Embryonic facial prominence (tissue), 1 donor: ENCODE data around the gene PHOSPHO1.
"Not testable (repeated sequence)": the region's sequence is repeated elsewhere in the genome, so short reads cannot be mapped to it uniquely, and the experiment has no call there.

Experiments
- DNase-seq: peaks from one replicate; pipeline ENCODE4 v3.0.0-alpha.2; 2016; ENCODE audit errors: extremely low spot score

PHOSPHO1 gene

GRCh38 chr17:49230636-49231562, at the start of gene PHOSPHO1:
TSS of gene PHOSPHO1 (minus strand) at chr17:49230787. CDS start at chr17:49226691, 4,096 bp downstream.
- peak; percentile 37 for DNase-seq

GRCh38 chr17:49280061-49280460, 49.5 kb upstream of the PHOSPHO1 start:
- DNase-seq: no peak

- DNase-seq: not testable (repeated sequence)
These were observed 48.9 kb upstream of the PHOSPHO1 start for GRCh38 chr17:49279263-49280015.

GRCh38 chr17:49278076-49278475, 47.5 kb upstream of the PHOSPHO1 start:
- DNase-seq: no peak

GRCh38 chr17:49277638-49278037, 47.1 kb upstream of the PHOSPHO1 start:
- DNase-seq: no peak

GRCh38 chr17:49275981-49276380, 45.4 kb upstream of the PHOSPHO1 start:
- not testable (repeated sequence) for DNase-seq

GRCh38 chr17:49269356-49269755, 38.8 kb upstream of the PHOSPHO1 start:
- no peak for DNase-seq

- DNase-seq: no peak
These were observed 37.3 kb upstream of the PHOSPHO1 start for GRCh38 chr17:49267912-49268311.

GRCh38 chr17:49266233-49266632, 35.6 kb upstream of the PHOSPHO1 start:
- no peak for DNase-seq

- not testable (repeated sequence) for DNase-seq
These were observed 31.0 kb upstream of the PHOSPHO1 start for GRCh38 chr17:49261540-49261939.

GRCh38 chr17:49260817-49261291, 30.3 kb upstream of the PHOSPHO1 start:
- no peak for DNase-seq

GRCh38 chr17:49260011-49260816, 29.6 kb upstream of the PHOSPHO1 start:
- DNase-seq: no peak

- DNase-seq: no peak
These were observed 29.1 kb upstream of the PHOSPHO1 start for GRCh38 chr17:49259663-49260010.

GRCh38 chr17:49258394-49258793, 27.8 kb upstream of the PHOSPHO1 start:
- no peak for DNase-seq

GRCh38 chr17:49255125-49255524, 24.5 kb upstream of the PHOSPHO1 start:
- no peak for DNase-seq

GRCh38 chr17:49254066-49254465, 23.5 kb upstream of the PHOSPHO1 start:
- DNase-seq: no peak

GRCh38 chr17:49252148-49252695, 21.6 kb upstream of the PHOSPHO1 start:
- no peak for DNase-seq

GRCh38 chr17:49249890-49250522, 19.4 kb upstream of the PHOSPHO1 start:
- no peak for DNase-seq

- no peak for DNase-seq
These were observed 18.8 kb upstream of the PHOSPHO1 start for GRCh38 chr17:49249292-49249794.

GRCh38 chr17:49247944-49248343, 17.4 kb upstream of the PHOSPHO1 start:
- DNase-seq: no peak

- DNase-seq: no peak
These were observed 14.3 kb upstream of the PHOSPHO1 start for GRCh38 chr17:49244839-49245238.
